Skin epidermis (tissue), 12 donors: ENCODE results near the gene DNAJC5.

Experiments used
- H3K27ac ChIP-seq, 21 experiments: fragments of 200-600 bp; sonication (generic) in 11 of 21; one replicate each; pipeline ENCODE4 v1.5.0; 2020; ENCODE audit warnings: mild to moderate bottlenecking in 3 of 21, inconsistent platforms in 2 of 21, moderate library complexity in 2 of 21
- H3K4me3 ChIP-seq, 7 experiments: fragments of 200-600 bp; sonication (generic) in 2 of 7; one replicate each; pipeline ENCODE4 v1.5.0; 2020; ENCODE audit warnings: inconsistent platforms in 2 of 7, mild to moderate bottlenecking in 2 of 7, moderate library complexity in 1 of 7

The DNAJC5 gene

GRCh38 chr20:63945921-63946920 lies 51.3 kb downstream of the DNAJC5 start:
- no peak overlapping the region for H3K27ac ChIP-seq
- H3K4me3 ChIP-seq, result no peak overlapping the region

DNA sequence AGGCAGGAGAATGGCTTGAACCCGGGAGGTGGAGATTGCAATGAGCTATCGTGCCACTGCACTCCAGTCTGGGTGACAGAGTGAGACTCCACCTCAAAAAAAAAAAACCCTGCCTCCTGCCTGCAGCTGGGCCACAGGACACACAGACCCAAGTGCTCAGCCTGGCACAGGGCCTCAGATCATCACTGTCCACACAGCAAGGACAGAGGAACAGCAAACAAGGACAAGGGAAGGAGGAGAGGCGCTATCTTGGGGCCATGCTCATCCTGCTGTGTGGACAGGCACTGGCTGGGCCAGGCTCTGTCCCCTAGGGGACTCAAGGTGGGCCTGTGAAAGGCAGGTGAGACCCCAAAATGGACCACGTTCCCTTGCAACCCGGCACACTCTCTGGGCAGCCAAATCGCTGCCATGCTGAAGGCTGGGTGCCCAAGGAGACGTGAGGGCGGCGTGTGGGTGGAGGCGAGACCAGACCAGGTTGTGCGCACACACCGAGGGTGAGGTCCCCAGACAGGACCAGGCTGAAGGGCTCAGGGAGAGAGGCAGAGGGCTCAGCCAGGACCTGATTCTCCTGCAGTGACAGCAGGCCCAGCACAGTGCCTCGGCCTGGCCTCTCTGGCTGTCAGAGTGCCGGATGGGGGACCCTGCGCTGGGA lies 52.2 kb downstream of the DNAJC5 start:
- Histone ChIP-seq H3K4me3 (no peak overlapping the region), H3K27ac (peak overlapping the region in 6 of 21 experiments; percentile 8 to 71 (median 32))

GRCh38 chr20:63947638-63948456 lies 52.9 kb downstream of the DNAJC5 start:
- Histone ChIP-seq H3K4me3 (peak overlapping the region in 1 of 7 experiments; percentile 9), H3K27ac (peak overlapping the region in 11 of 21 experiments; percentile 8 to 75 (median 41))

DNA sequence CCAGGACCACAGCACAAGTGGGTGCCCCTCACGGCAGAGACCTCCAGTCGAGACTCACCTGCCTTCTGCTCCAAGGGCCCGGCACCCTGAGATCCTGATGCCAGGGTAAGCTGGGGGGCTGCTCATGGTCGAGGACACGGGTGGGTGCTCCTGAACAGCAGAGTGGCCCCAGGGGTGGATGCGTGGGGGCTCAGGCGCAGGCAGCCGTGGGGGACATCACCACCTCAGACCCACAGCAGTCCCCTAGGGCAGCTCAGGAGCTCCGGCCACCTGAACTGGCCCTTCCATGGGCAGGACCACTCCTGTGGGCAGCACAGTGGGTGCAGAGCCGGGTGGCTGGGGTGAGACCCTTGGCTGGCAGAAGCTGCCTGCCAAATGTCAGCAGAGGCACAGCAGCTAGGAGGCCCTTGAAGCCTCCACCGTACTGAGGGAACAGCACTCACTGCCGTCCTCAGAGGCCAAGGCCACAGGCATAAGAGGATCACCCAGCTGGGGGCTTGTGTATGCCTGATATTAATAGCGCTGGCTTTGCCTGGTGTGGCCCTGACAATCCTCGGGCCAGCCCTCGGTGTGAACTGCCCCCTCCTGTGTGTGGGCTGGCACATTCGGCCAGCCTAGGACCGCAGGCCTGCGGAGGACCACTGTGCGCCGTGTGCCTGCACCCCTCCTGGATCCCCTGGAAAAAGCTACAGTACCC lies 55.9 kb downstream of the DNAJC5 start:
- H3K27ac ChIP-seq, result peak overlapping the region in 9 of 21 experiments; percentile 24 to 74 (median 43)
- H3K4me3 ChIP-seq, result no peak overlapping the region

DNA sequence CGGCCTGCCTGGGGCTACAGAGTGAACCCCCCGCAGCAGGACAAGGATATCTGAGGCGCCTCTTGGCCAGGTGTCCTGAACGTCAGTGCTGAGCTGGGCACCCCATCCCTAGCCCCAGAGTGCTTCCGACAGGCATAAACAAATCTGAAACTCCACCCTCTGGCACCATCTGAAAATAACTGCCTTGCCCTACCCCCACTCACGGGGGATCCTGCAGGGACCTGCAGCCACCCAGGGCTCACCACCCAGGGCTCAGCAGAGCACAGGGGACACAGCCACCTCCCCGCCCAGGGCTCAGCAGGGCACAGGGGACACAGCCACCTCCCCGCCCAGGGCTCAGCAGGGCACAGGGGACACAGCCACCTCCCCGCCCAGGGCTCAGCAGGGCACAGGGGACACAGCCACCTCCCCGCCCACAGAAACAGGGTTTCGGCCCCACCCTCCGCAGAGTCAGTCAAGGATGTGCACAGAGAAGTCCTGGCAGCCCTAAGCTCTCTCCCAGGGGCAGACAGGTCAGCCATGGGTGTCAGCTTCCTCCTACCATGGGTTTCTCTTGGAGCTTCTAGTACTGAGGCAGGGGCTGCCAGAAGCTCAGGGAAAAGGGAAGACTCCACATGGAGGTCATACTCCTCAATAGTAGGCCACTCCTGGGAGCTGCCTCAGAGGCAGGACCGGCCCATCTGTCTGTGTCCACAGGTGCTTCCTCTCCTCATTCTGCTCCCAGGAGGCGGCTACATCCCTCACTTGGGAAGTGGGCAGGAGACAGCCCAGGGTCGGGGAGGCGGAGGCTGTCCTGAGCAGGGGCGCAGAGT lies 56.7 kb downstream of the DNAJC5 start:
- no peak overlapping the region for H3K4me3 ChIP-seq
- H3K27ac ChIP-seq, result peak overlapping the region in 12 of 21 experiments; percentile 5 to 74 (median 54)

DNA sequence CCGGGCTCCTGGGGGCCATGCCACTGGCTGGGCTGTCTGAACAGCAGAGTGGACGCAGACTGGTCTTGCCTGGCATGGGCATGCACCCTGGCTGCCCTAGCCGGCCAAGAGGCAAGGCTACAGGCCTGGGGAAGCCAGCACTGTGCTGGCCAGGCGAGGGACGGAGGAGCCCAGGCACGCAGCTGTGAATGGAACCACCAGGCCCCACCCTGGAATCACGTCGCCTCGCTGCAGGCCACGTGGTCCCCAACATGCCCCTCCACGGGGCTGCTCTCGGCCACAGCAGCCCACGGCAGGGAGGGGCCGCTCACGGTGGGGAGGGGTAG lies 57.2 kb downstream of the DNAJC5 start:
- peak overlapping the region in 11 of 21 experiments; percentile 5 to 74 (median 57) for H3K27ac ChIP-seq

DNA sequence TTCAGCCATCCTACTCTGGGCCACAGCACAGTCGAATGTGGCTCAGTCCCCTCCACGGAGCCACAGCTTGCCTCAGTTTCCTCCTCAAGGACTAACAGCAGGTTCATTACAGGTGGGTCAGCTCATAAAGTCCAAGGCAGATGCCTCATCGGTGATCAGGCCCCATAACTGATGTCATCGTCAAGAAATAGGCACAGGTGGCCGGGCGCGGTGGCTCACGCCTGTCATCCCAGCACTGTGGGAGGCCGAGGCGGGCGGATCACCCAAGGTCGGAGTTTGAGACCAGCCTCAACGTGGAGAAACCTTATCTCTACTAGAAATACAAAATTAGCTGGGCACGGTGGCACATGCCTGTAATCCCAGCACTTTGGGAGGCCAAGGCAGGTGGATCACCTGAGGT lies 57.8 kb downstream of the DNAJC5 start:
- H3K4me3 ChIP-seq, result no peak overlapping the region
- H3K27ac ChIP-seq, result peak overlapping the region in 7 of 21 experiments; percentile 18 to 74 (median 60)

More for the DNA sequence above, 57.2 kb downstream of the DNAJC5 start:
- no peak overlapping the region for H3K4me3 ChIP-seq

GRCh38 chr20:63953764-63954429 lies 59.0 kb downstream of the DNAJC5 start:
- H3K4me3 ChIP-seq, result no peak overlapping the region
- peak overlapping the region in 3 of 21 experiments; percentile 31 to 98 (median 46) for H3K27ac ChIP-seq

- H3K27ac ChIP-seq, result peak overlapping the region; percentile 80 to 98 (median 94)
Measured at GRCh38 chr20:63955281-63955826, 60.4 kb downstream of the DNAJC5 start.

GRCh38 chr20:63955827-63956663 lies 61.1 kb downstream of the DNAJC5 start, which contains the start of gene UCKL1:
UCKL1 (minus strand) TSS chr20:63956416; CDS start chr20:63956372, 44 bp downstream.
- H3K4me3 ChIP-seq, result peak within 1 kb of the TSS; percentile 72 to 93 (median 79)

More at GRCh38 chr20:63955281-63955826, 60.4 kb downstream of the DNAJC5 start:
- peak overlapping the region; percentile 72 to 93 (median 79) for H3K4me3 ChIP-seq

GRCh38 chr20:63956664-63957003 lies 61.7 kb downstream of the DNAJC5 start:
- H3K27ac ChIP-seq, result peak overlapping the region in 20 of 21 experiments; percentile 14 to 97 (median 76)
- peak overlapping the region; percentile 72 to 93 (median 79) for H3K4me3 ChIP-seq

More at GRCh38 chr20:63955827-63956663, 61.1 kb downstream of the DNAJC5 start, which contains the start of gene UCKL1:
- H3K27ac ChIP-seq, result peak within 1 kb of the TSS; percentile 80 to 98 (median 94)

GRCh38 chr20:63957004-63957689 lies 62.2 kb downstream of the DNAJC5 start:
- peak overlapping the region; percentile 72 to 93 (median 79) for H3K4me3 ChIP-seq
- peak overlapping the region in 20 of 21 experiments; percentile 14 to 97 (median 76) for H3K27ac ChIP-seq

DNA sequence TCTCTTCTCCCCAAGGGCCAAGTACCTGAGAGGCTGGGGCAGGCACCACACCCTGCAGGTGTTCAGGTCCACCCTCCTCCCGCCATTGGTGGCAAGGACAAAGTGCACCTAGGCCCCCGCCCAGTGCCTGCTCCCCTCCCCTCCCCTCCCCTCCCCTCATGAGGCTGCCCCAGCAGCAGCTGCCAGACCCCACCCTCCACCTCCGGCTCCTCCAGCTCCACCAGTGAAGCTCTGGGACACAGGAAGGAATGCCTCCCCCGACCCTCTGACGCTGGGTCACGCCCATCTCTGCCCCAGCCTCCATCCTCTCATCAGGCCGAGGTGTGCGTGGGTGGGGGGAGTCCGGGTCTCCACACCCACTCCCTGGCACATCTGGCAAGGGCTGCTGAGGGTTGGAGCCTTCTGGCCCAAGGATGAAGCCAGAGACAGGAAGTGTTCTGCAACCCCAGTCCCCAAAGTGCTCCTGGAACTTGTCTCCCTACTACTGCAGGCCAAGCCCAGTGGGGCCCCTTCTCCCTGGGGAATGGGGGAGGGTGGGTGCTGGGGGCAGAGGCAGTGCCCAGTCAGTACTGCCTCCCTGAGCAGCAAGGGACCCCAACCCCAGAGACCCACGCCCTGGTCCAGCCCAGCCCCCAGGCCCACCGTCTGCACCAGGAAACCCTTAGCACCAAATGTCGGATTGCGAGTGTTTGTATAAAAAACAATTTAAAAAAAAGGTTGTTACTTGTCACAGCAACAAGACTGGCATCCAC lies 62.9 kb downstream of the DNAJC5 start:
- Histone ChIP-seq H3K27ac (peak overlapping the region in 19 of 21 experiments; percentile 14 to 97 (median 76)), H3K4me3 (peak overlapping the region in 1 of 7 experiments; percentile 72)

- Histone ChIP-seq H3K4me3 (no peak overlapping the region), H3K27ac (peak overlapping the region in 7 of 21 experiments; percentile 64 to 97 (median 92))
Measured at GRCh38 chr20:63958471-63958870, 63.5 kb downstream of the DNAJC5 start.
